Endothelial cell of umbilical vein (primary cell): ENCODE measurements around the gene PPFIA1.

Experiments used
- EZH2 ChIP-seq: IDR thresholded peaks from 2 replicates; pipeline ENCODE4 v1.6.1; 2012; ENCODE audit warnings: borderline replicate concordance, low read depth, mild to moderate bottlenecking, moderate library complexity, low read length, inconsistent platforms; ENCODE audit not compliant: severe bottlenecking
- MYC ChIP-seq: IDR thresholded peaks from one replicate; pipeline ENCODE4 v1.6.1; 2011; ENCODE audit warnings: mild to moderate bottlenecking, low read depth, low read length
- POLR2A ChIP-seq: IDR thresholded peaks from 2 replicates; pipeline ENCODE4 v1.6.1; 2012; ENCODE audit warnings: low read depth, mild to moderate bottlenecking, control low read depth, low read length
- POLR2AphosphoS5 ChIP-seq: IDR thresholded peaks from 2 replicates; pipeline ENCODE4 v1.6.1; 2012; ENCODE audit warnings: low read depth, mild to moderate bottlenecking, control low read depth, low read length, moderate library complexity; ENCODE audit not compliant: insufficient read depth
- TF ChIP-seq, protein P1 (sequence below): IDR thresholded peaks from 2 replicates; pipeline ENCODE4 v1.6.1; 2011; ENCODE audit not compliant: insufficient read depth, insufficient read length
- TF ChIP-seq, protein P2 (sequence below), 2 donors: IDR thresholded peaks; 1 replicate in 1 of 2; 2 replicates in 1 of 2; pipeline ENCODE4 v1.5.1; 2011; ENCODE audit warnings: low read length in 2 of 2, mild to moderate bottlenecking in 2 of 2, moderate library complexity in 2 of 2, control low read depth in 1 of 2, inconsistent platforms in 1 of 2, low read depth in 1 of 2; ENCODE audit not compliant: insufficient read depth in 1 of 2; ENCODE audit errors: extremely low read depth in 1 of 2

DNA sequence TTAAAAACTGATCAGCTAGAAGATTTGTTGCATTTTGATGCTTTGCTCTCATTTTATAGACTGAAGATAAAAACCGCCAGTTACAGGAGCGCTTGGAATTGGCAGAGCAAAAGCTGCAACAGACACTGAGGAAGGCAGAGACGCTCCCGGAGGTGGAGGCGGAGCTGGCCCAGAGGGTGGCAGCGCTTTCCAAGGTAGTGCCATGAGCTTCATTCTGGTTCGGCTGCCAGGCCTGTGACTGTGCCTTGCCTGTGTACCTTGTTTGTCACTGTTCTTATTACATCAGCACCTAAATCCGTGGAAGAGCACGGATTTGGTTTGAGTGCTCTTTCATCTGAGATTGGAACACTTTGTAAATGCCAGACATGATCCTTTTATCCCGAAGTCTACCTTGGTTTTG lies 61.4 kb downstream of the PPFIA1 start:
- TF ChIP-seq, protein P1, sequence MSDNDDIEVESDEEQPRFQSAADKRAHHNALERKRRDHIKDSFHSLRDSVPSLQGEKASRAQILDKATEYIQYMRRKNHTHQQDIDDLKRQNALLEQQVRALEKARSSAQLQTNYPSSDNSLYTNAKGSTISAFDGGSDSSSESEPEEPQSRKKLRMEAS = no peak
- TF ChIP-seq, protein P2, sequence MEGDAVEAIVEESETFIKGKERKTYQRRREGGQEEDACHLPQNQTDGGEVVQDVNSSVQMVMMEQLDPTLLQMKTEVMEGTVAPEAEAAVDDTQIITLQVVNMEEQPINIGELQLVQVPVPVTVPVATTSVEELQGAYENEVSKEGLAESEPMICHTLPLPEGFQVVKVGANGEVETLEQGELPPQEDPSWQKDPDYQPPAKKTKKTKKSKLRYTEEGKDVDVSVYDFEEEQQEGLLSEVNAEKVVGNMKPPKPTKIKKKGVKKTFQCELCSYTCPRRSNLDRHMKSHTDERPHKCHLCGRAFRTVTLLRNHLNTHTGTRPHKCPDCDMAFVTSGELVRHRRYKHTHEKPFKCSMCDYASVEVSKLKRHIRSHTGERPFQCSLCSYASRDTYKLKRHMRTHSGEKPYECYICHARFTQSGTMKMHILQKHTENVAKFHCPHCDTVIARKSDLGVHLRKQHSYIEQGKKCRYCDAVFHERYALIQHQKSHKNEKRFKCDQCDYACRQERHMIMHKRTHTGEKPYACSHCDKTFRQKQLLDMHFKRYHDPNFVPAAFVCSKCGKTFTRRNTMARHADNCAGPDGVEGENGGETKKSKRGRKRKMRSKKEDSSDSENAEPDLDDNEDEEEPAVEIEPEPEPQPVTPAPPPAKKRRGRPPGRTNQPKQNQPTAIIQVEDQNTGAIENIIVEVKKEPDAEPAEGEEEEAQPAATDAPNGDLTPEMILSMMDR (IDR thresholded peaks at IDR 0.05; ENCODE audit: extremely low read depth in 1 of 2, insufficient read depth in 1 of 2, low read depth in 1 of 2, low read length in 2 of 2) = no peak
- no peak for TF ChIP-seq MYC
- TF ChIP-seq POLR2AphosphoS5 = no peak
- no peak for TF ChIP-seq POLR2A
- no peak for TF ChIP-seq EZH2
